ENCODE results near the gene ZNF423. TPM values are rescaled to one million over a fixed set of nuclear protein-coding genes. Genes with fewer than 3 reads are reported as not detected.

Gene ZNF423
- total and polyA plus RNA-seq, 9 of the 15 experiments (the other 6 are each of a cell fraction or from before 2014, with no cell fraction given) = not detected

GRCh38 chr16:49556249-49556605 lies 299.7 kb downstream of the ZNF423 start:
- in situ Hi-C loops (cut with MboI) = no loop called here
- no peak overlapping the region for H2AFZ ChIP-seq (ENCODE audit: low read depth, low read length)
- no peaks in the 10 kb centered on the region for H3K9me1 ChIP-seq (ENCODE audit: control insufficient read depth, insufficient read depth, low read length)
- no peak overlapping the region for H3K4me2 ChIP-seq (ENCODE audit: insufficient read depth, low read length)
- no peaks in the 10 kb centered on the region for H3K9me3 ChIP-seq (replicated peaks; ENCODE audit: control insufficient read depth, insufficient read depth, low read depth, low read length)
- ChIA-PET POLR2A (interaction anchor here (0.7 to 1.3 kb wide), 2 partner anchors 8 to 13 kb away, joined by 3 read pairs; no protein-coding TSS in a partner anchor), CTCF (ENCODE audit: low intra/inter-chr PET ratio) (interaction anchor here (1.3 kb wide), 1 partner anchor 366 kb away, joined by 4 read pairs; no protein-coding TSS in a partner anchor)
- no peak for FAIRE-seq
- H4K20me1 ChIP-seq (replicated peaks; ENCODE audit: control insufficient read depth, insufficient read depth, low read length) = 0 out of 2 replicates have a peak, but pooled peaks cover 5% of the 10 kb centered on the region
- no peak overlapping the region for H3K9ac ChIP-seq (ENCODE audit: insufficient read depth in 1 of 2, low read depth in 2 of 2, low read length in 2 of 2)
- no peaks in the 10 kb centered on the region for H3K36me3 ChIP-seq (ENCODE audit: control insufficient read depth, insufficient read depth, low read length)
- no peak for DNase-seq (ENCODE audit: extremely low read depth in 1 of 4, low spot score in 3 of 4)
- no peaks in the 10 kb centered on the region for H3K4me1 ChIP-seq (replicated peaks in 1 of 2; ENCODE audit: control insufficient read depth in 2 of 2, insufficient read depth in 2 of 2, low read length in 2 of 2)
- 1% methylated on average over 4 of the region's 4 CpGs for WGBS (ENCODE audit: insufficient coverage, low coverage, missing lambda C conversion rate)
- BruUV-seq (replicated peaks) = no TSS peak
- H3K27ac ChIP-seq (ENCODE audit: extremely low read depth, low read depth, low read length) = no peak overlapping the region
- TF ChIP-seq NFATC3 (IDR thresholded peaks at IDR 0.05) (no peak), ZNF143 (CRISPR knock-in tag; IDR thresholded peaks at IDR 0.05) (no peak), ZNF780A (CRISPR knock-in tag; IDR thresholded peaks at IDR 0.05) (no peak), ZNF766 (CRISPR knock-in tag; conservative IDR thresholded peaks at IDR 0.05) (no peak), SMAD3 (CRISPR knock-in tag; conservative IDR thresholded peaks at IDR 0.05) (no peak), CGGBP1 (CRISPR knock-in tag; IDR thresholded peaks at IDR 0.05) (no peak), RBM22 (IDR thresholded peaks at IDR 0.05; ENCODE audit: low read depth, low read length, poor library complexity, severe bottlenecking) (no peak), ZNF740 (CRISPR knock-in tag; IDR thresholded peaks at IDR 0.05) (no peak), ZNF740 (tag; IDR thresholded peaks at IDR 0.05) (no peak), ZBTB12 (CRISPR knock-in tag; IDR thresholded peaks at IDR 0.05) (no peak), KHSRP (IDR thresholded peaks at IDR 0.05) (no peak), ZBTB49 (CRISPR knock-in tag; IDR thresholded peaks at IDR 0.05; ENCODE audit: borderline replicate concordance) (no peak), PPARD (CRISPR knock-in tag; IDR thresholded peaks at IDR 0.05) (no peak), BDP1 (IDR thresholded peaks at IDR 0.05; ENCODE audit: insufficient read depth, insufficient read length) (no peak)
- peaks cover 6 to 25% of the 10 kb centered on the region in 2 experiments; a peak in 3 of 5 replicates for H3K27me3 ChIP-seq (ENCODE audit: control insufficient read depth in 2 of 2, insufficient read depth in 2 of 2, low read length in 2 of 2)
- no peaks in the 10 kb centered on the region for H3K79me2 ChIP-seq (ENCODE audit: control insufficient read depth, insufficient read depth, low read length)
- H3K4me3 ChIP-seq = no peak overlapping the region
- intact Hi-C loops (cut with micrococcal nuclease) = no loop called here
- no peak for ATAC-seq
